Stimulated activated CD8-positive, alpha-beta memory T cell treated with anti-CD3 and anti-CD28 coated beads, Interleukin-4, amount 100 ng/mL, for 24 hours (primary cell): ENCODE results near the gene QSOX2.
"Not testable (repeated sequence)": the region's sequence is repeated elsewhere in the genome, so short reads cannot be mapped to it uniquely, and the experiment has no call there.

Source experiments
- DNase-seq: peaks from one replicate; pipeline ENCODE4 v3.0.0-alpha.2; 2020; ENCODE audit warnings: low read depth

The QSOX2 gene

DNA sequence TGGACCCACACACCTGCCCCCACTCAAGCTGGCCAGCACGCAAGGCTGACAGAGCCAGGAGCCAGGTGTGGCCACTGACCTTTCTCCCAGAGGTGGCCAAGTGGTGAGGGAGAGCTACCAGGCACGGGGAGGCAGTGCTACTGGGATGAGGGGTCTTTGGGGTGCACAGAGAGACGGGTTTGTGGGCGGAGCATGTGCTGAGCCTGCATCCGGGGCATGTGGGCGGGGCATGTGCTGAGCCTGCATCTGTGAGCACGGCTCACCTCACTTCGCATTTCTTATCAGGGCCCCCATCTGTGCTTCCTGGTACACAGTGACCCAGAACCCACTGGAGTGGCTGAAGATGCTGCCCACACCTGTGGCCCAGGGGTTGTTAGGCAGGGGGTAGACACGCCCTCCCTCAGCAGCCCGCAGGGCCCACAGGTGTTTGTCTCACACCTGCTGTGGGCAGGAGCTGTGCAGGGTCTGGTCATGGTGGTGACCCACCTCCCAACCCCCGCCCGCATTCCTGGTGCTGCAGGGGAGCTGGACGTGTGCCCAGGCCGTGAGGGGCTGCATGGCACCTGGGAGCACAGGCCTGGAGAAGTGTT lies 36.8 kb upstream of the QSOX2 start:
- DNase-seq = no peak

DNA sequence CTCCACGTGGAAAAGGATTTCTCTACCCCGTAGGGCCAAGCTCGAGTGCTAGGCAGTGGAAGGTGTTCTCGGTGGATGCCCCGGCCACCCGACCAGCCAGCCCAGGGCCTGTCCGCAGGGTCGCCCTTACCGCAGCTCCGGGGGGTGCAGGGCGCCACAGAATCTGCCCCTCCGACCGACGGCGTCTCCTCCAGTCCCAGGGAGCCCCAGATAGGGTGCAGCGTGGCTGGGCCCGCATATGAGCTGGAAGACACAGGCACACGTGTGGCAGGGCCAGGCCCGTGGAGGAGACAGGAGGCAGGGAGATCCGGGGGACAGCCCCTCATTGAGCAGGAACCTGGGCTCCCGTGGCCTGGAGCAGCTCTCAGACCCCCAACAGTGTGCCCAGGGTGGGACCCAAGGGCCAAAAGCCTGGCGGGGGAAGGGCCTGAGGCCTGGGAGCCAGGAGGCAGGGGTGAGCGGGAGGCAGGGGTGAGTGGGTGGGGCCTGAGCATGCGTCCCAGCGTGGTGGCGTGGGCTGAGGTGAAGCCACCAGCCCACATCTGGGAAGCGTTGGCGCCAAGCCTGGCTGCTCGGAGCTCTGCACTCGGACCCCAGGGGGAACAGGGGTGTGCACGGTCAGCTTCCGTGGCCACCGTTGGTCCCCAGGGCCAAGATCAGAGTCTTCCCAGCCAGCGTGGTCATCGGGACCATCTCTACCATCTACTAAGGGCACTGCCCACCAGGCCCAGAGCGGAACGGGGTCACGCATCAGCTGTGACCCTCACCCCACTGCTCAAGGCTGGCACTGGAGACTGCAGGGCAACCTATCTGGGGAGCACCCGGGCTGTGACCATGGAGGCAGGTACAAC lies 36.0 kb upstream of the QSOX2 start:
- no peak for DNase-seq

DNA sequence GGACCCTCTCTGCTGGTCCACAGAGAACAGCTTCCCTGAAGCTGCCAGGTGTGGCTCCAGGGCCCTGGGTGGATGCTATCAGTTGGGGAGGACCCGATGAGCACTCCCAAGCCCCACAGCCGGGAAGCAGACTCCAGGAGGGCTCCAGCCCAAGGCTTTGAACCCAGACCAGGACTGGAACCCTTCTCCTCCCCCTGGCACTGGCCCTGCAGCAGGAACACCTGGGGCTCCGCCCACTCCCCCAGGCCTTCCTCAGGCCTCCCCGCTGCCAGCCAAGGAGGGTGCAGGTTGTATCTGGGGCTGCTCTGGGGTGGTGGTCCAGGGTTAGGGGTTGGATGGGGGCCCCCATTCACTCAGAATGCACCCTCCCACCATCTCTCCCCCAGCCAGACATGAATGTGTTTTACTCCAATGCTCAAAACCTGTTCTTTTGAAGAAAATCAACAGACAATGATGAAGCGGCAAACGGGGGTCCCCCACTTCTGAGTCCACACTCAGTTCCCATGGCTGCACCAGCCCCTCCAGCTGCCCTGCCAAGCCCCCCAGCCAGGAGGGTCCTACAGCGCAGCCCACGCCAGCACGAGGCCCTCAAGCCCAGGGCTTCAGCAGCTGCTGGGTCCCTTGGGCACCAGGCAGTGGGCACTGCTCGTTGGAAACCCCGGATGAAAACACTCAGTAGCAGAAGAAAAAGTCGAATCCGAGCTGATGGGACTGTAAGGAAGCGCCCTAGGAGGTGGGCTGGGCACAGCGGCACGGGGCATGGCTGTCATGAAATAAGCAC lies 35.1 kb upstream of the QSOX2 start:
- no peak for DNase-seq

DNA sequence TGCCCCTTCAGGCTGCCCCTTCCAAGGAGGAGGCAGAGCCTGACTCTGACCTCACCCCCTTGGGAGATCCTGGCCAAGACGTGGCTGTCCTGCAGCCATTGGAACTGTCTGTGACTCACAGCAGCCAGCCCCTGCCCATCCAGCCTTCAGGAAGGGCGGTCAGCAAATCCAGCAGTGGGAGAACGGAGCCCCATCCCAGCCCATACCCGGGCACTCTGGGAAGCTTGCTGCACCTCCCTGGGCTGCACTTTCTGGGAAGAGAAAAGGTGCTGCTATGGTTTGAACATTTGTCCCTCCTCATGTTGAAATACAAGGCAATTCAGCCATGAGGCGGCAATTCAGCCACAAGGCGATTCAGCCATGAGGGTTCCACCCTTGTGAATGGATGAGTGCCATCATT lies 33.9 kb upstream of the QSOX2 start:
- no peak for DNase-seq

DNA sequence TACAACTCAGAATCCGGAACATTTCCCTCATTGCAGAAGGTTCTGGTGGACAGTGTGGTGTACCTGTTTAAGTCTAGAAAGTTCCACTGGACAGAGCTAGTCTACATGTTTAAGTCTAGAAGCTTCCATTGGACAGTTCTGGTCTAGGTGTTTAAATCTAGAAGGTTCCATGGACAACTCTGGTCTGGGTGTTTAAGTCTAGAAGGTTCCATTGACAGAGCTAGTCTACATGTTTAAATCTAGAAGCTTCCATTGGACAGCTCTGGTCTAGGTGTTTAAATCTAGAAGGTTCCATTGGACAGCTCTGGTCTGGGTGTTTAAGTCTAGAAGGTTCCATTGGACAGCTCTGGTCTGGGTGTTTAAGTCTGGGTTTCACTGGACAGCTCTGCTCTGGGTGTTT lies 33.3 kb upstream of the QSOX2 start:
- DNase-seq = no peak

DNA sequence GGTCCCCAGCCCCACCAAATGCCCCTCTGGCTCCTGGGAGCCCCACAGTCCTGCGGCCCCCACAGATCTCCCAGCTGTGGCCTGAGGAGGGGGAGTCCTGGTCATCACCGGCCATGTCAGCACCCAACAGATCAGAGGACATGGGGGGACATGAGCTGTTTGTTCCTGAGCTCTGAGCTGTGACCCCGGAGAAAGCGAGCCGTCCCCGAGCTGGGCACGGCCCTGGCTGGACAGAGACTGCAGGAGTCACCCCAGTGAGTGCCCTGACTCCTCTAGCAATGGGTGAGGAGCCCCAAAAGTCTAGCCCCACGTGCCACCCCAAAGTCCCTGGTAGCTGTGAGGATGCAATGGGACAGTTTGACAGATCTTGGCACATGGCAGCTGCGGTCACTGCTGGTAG lies 32.6 kb upstream of the QSOX2 start:
- no peak for DNase-seq

DNA sequence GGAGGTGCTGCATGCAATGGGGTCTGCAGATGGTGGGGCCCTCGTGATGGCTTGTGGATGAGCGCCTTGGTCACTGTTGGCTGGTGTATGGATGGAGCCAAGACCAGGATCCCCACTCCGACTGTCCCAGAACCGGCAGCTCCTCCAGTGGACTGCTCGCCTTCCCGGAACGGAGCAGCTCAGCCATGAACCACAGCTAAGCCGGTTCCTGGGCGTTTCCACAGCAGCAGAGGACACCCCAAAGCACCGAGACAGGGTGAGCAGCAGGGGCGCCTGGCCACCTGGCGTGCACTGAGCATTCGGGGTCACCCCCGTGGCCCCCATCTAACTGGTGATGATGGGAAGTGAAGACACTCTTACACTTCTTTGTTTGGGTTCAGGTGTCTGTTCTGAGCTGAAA lies 32.1 kb upstream of the QSOX2 start:
- DNase-seq = no peak

DNA sequence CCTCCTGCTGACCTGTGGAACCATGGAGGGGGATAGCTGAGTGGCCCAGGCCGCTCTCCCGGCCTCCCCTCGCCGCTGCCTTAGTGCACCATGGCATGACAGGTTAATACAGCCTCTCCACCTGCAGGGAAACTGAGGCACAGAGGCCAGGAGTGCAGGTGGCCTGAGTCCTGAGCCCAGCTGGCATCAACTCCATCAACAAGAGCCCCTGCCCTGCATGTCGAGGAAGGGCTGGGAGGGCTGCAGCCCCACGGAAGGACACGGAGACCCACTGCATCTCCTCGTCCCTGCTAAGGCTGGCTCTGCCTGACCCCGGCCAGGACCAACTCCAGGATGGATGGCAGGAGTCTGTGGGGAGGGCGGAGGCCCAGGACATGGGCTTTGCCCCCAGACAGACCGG lies 31.1 kb upstream of the QSOX2 start:
- DNase-seq = no peak

DNA sequence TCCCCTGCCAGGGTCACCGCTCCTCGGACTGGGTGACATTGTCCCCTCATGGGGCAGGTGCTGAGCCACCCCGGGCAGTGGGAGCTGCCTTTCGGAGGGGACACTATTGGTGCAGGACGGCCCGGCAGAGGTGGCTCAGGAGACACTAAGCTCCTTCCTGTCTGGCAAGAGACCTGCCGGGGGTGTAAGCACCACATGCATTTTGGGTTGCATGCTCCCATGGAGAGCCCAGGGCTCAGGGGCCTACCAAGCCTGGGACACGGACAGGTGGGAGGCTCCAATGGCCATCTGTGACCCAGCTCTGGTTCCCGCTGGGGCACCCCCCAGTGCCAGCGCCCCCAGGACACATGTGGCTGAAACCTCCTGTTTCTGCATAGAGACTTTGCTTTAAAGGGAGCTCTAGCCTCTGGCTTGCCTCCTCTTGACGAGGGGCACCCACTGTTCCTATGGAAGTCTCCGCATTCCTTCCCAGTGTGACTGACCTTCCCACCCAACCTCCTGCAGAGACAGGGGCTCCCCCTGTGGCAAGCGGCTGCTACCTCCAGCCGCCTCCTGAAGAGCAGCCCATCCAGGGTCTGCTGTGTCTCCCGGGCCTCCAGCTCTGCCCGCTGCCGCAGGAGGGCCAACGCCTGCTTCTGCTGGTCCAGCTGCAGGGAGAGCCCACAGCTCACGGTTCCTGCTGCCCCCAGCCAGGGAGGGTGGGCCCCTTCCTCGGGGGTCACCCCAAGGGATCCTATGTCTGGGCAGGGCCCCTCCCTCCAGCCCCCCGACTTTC lies 30.2 kb upstream of the QSOX2 start:
- no peak for DNase-seq

DNA sequence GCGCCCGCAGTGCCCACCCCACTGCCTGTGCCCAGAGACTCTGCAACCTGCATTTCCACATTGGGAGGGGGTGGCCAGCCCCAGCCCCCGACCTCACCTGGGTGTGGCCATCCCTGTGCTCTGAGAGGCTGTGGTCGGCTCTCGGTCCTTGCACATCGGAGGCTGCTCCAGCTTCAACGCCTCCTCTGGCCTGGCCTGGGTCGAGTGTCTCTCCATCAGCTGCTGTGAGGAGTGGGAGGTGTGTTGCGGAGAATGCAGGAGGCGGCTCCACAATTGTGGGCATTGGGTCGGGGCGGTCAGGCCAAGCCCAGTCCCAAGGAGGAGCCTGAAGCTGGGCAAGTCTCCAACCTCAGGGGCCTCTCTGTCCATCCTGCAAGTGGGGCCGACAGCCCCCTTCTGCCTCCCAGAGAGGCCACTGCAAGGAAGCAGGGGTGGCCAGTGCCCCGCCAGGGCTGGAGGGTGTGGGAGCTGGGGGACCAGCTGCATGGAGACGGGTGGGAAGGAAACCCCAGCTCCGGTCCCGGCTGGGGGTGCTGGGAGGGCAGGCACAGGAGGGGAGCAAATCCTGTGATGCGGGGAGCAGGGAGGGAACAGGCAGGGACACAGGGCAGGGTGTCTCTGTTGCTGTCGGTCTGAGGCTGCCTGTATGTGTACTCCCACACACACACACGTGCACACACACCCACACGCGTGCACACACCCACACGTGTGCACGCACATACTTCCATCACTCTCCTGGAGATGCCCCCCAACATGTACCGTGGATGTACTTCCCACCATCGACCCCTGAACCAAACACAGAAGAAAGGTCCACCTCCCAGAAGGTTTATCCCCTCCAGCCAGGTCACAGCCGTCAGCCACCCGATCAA lies 29.4 kb upstream of the QSOX2 start:
- no peak for DNase-seq

DNA sequence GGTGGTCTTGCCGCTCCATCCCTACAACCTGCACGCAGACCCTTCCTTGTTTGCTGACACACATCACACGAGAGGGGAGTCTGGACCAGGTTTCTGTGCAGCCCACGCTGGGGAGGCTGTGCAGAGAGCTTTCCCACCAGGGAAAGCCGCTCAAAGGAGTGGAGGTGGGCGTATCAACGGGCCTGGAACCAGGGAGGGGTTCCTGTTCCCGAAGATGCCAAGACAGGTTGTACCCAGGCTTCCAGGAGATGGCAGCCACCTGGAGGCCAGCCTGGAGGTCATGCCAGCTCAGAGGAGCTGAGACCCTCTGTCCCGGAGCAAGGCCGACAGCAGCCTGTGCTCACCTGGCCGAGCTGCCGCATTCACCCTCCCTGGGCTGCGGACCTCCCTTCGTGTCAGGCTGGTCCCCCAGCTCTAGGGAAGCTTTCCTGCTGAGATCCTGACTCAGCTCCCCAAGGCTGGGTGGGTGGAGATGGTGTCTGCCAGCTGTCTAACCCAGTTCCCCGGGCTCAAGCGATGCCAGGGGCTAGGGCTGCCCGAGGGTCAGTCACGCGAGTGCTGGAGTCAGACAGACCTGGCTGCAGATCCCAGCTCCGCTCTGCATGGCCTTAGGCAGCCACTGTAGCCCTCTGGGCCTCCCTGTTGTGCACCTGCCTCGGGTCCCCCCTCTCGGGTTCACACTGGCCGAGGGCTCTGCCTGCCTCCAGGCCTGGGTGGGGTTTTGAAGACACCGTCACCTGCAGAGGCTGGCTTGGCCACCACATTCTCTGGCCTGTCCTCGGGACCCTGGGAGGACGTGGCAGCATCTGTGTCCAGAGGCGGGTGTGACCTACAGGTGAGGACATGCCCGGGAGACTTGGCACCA lies 28.5 kb upstream of the QSOX2 start:
- DNase-seq = no peak

DNA sequence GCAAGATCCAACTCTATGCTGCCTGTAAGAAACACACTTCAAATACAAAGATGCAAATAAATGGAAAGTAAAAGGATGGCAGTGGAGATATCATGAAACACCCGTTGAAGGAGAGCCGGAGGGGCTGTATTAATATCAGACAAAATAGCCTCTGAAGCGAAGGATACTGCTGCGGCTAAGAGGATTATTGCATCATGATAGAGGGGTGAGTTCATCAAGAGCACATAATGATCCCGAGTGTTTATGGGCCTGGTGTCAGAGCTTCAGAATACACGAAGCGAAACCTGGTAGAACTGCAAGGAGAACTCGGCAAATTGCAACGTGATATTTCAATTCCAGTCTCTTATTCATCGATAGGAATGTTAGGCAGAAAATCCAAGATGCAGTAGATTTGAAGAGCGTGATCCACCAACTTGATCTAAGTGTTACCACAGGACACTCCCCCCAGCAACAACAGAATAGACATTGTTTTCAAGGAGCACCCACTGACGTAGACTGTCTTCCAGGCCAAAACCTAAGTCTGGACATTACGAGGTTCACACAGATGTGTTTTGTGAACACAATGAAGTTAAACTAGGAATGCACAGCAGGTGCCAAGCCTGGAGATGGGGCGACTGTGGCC lies 27.7 kb upstream of the QSOX2 start:
- DNase-seq = no peak

DNA sequence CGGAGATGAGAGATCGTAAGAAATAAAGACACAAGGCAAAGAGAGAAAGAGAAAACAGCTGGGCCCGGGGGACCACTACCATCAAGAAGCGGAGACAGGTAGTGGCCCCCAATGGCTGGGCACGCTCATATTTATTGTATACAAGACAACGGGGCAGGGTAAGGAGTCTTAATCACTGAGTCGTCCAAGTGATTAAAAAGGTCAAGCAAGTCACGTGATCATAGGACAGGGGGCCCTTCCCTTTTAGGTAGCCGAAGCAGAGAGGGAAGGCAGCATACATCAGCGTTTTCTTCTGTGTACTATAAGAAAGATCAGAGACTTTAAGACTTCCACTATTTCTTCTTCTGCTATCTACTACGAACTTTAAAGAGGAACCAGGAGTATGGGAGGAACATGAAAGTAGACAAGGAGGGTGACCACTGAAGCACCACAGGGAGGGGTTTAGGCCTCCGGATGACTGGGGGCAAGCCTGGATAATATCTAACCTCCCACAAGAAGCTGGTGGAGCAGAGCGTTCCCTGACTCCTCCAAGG lies 24.6 kb upstream of the QSOX2 start:
- no peak for DNase-seq

DNA sequence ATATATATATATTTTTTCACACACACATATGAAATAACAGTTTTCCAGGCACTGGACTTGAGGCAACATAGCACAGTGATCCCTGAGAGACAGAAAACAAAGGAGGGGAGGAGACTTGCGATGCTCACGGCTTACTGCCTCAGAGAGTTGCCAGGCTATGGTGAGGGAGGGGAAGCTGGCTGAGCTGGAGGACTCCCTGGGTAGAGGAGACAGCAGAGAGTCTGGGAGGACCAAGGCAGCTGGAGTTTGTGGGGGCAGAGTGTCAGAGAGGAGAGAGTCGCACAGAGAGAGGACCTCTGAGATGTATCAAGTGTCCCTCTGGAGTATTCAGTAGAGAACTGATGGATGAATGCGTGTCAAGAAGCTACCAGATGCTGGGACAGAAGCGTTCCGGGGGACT lies 23.1 kb upstream of the QSOX2 start:
- DNase-seq = no peak

DNA sequence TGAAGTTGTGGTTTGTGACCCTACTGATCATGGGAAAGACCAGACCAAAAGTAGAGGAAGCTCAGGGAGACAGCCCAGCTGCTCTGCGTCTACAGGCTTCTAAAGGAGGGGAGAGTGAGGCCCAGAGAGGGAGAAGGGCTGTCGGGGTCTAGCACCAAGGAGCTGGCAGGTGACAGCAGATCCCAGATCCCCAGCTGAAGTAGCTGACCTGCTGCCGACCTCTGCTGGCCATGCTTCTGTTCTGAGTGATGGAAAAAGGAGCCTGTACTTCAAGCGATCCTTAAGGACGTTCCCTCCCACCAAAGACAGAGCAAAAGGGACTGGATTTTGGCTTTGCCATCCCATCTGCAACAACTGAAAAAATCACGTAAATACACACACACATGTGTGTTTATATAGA lies 22.7 kb upstream of the QSOX2 start:
- DNase-seq = no peak

DNA sequence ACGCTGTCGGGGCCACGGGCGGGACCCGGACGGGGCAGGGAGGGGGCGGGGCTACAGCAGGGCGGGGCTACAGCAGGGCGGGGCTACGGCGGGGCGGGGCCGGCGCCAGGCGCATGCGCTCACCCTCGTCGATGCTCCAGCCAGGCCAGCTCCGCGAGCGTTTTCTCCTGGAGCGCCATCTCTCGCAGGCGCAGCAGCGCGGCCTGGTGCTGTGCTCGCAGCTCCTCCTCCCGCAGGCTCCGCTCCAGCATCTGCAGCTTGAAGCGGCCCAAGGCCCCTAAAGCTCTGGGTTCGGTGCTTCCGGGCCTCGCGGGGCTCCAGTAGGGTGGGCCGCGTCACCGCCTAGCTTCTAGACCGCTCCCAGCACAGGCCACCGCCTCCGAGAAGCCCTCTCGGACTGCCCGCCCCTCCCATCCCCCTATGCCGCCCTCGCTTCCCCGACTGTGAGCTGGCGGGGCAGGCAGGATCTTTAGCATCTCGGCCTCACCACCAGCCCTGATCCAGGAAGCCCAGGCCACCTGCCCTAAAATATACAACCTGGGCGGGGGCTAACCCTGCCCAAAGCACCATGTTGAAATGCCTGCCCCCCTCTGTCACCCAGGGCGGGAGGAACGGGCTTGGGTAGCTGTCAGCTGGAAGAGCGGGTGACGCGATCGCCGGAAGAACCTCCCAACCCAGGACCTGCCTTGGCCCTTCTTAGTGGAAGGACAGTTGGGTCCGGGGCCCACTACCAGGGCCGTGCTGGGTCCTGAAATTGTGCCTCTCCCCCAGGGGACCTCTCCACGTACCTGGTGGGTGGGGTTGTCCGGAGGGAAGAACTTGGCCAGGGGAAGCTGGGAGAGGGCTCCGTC lies 21.9 kb upstream of the QSOX2 start:
- DNase-seq = peak; percentile 69

DNA sequence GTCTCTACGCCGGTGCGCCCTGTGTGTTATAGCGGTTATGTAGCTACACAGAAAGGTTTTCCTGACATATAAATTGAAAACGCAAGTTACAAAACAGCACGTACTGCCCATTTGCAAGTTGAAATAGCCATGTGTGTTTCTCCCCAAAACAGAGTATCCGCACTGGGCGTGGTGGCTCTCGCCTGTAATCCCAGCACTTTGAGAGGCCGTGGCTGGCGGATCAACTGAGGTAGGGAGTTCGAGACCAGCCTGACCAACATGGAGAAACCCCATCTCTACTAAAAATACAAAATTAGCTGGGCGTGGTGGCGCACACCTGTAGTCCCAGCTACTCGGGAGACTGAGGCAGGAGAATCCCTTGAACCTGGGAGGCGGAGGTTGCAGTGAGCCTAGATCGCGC lies 21.0 kb upstream of the QSOX2 start:
- not testable (repeated sequence) for DNase-seq

DNA sequence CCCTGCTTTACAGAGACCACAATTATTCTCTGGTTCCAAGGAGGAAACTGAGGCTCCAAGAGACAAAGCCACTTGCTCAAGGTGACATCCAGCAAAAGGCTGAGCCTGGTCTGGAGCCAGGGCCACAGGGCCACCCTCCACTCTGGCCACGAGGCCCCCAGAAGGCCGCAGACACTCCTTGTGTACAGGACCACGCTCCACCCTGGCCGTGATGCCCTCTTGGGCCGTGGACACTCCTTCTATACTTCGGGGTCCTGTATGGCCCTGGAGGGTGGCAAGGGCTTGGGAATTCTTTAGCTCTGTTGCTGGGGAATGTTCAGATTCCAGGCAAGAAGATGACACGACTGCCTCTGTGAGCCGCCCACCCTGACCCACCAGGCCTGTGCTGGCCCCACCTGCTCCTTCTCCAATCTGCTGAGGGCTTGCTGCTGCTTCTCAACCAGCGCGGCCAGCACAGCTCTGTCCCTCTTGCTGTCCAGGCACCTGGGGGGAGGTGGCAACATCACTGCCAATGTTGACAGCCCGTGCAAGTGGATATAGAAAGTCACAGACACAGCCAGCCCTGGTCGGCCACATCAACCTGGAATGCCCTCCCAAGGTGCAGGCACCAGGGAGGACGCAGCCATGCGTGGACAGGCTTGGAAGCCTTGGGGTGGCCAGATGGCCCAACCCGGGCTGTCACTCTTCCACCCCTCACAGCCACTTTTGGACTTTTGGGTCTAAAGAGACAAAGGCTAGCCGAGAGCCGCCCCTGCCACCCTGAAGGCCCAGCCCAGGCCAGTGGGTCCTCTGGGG lies 20.1 kb upstream of the QSOX2 start:
- DNase-seq = no peak
